BJ (cell line): ENCODE results near the gene SF3B2. TPM values are rescaled to one million over a fixed set of nuclear protein-coding genes. Genes with fewer than 3 reads are reported as not detected.
"Not testable (repeated sequence)": the region's sequence is repeated elsewhere in the genome, so short reads cannot be mapped to it uniquely, and the experiment has no call there.

ENCODE experiments used
- CTCF ChIA-PET: fragments of 350-600 bp; formaldehyde crosslinking; extraction: SDS; loops from one replicate; lab custom pipeline; 2021; ENCODE audit warnings: antibody characterized with exemption, inconsistent platforms; lab: Yijun Ruan, JAX
- POLR2A ChIA-PET: fragments of 300-600 bp; sonication (Branson Sonifier 250); formaldehyde crosslinking; extraction: SDS; loops from one replicate; lab custom pipeline; 2021; ENCODE audit warnings: antibody characterized with exemption; lab: Charles Lee
- DNase-seq: peaks from one replicate; pipeline ENCODE4 v3.0.0-alpha.2; 2011; ENCODE audit warnings: low read depth
- H3K27me3 ChIP-seq: 2 replicates; pipeline ENCODE4 v1.6.0; 2011; ENCODE audit warnings: low read length; ENCODE audit not compliant: control insufficient read depth, insufficient read depth
- H3K36me3 ChIP-seq: 2 replicates; pipeline ENCODE4 v1.5.1; 2011; ENCODE audit warnings: low read length; ENCODE audit not compliant: control insufficient read depth, insufficient read depth
- H3K4me3 ChIP-seq: 2 replicates; pipeline ENCODE4 v1.5.1; 2011; ENCODE audit warnings: low read depth, mild to moderate bottlenecking, control low read depth, low read length
- polyA plus RNA-seq: library from polyadenylated mRNA; depleted of rRNA; stranded (reverse); fragments of >200 nt; gene quantifications from 2 replicates; pipeline ENCODE4 v1.2.3, GENCODE V29; 2011
- TF ChIP-seq, protein P1 (sequence below): IDR thresholded peaks from 2 replicates; pipeline ENCODE4 v1.5.1; 2011; ENCODE audit warnings: low read depth, mild to moderate bottlenecking, control low read depth, inconsistent platforms, low read length, moderate library complexity; ENCODE audit not compliant: insufficient read depth

The SF3B2 gene
- polyA plus RNA-seq, 1 experiment: 82.7 TPM

DNA sequence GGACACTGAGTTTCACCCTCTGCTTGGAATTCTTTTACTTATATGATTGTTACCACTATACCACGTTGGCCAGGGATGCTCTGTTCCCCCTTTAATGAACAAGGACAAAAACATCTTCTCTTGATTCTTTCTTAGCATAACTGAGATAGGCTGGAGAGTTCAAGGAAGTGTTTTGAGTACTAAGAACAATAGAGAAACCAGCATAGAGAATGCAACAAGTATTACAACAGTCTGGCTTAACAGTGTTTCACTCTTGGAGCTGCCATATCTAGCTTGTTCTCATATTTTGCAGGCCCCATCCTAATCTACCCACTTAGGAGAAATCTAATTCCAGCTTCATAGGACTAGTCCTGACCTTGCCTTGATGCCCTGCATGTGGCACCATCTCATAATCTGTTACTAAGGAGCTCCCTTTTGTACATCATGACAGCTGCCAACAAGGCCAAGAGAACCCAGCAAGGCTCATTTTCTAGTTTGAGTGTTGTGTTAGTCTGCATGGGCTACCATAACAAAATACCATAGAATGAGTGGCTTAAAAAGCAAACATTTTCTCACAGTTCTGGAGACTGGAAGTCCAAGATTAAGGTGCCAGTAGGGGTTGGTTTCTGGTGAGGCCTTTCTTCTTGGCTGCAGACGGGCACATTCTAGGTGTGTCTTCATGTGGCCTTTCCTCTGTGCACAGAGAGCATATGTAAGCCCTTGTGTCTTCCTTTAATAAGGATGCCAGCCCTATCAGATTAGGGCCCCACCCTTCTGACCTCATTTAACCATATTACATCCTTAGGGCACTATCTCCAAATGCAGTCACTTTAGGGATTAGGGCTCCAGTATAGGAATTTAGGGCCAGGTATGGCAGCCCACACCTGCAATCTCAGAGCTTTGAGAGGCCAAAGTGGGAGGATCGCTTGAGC is 55.7 kb downstream of the SF3B2 start:
- POLR2A ChIA-PET: no interaction called here
- DNase-seq: no peak
- TF ChIP-seq, protein P1, sequence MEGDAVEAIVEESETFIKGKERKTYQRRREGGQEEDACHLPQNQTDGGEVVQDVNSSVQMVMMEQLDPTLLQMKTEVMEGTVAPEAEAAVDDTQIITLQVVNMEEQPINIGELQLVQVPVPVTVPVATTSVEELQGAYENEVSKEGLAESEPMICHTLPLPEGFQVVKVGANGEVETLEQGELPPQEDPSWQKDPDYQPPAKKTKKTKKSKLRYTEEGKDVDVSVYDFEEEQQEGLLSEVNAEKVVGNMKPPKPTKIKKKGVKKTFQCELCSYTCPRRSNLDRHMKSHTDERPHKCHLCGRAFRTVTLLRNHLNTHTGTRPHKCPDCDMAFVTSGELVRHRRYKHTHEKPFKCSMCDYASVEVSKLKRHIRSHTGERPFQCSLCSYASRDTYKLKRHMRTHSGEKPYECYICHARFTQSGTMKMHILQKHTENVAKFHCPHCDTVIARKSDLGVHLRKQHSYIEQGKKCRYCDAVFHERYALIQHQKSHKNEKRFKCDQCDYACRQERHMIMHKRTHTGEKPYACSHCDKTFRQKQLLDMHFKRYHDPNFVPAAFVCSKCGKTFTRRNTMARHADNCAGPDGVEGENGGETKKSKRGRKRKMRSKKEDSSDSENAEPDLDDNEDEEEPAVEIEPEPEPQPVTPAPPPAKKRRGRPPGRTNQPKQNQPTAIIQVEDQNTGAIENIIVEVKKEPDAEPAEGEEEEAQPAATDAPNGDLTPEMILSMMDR: no peak
- Histone ChIP-seq H3K4me3 (no peak overlapping the region), H3K36me3 (no peaks in the 10 kb centered on the region), H3K27me3 (no peaks in the 10 kb centered on the region)
- CTCF ChIA-PET: interaction anchor here (0.6 to 0.9 kb wide), 2 partner anchors 9 to 39 kb away, joined by 3 read pairs; no protein-coding TSS in a partner anchor

DNA sequence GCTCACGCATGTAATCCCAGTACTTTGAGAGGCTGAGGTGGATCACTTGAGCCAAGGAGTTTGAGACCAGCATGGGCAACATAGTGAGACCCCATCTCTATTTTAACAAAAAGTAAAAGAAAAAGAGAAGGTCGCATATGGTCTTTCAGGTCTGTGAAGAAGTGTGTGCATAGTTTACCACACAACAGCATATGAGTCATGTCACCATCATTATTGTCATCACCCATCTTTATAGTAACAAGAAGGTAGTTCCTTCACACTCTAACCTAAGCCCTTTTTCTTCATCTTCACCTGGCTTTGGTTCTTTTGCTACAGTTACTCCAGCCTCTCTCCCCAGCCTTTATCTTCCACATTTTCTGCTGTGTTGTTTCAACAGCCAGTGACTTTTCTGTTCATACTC is 57.1 kb downstream of the SF3B2 start:
- DNase-seq: no peak
- ChIA-PET POLR2A (no interaction called here), CTCF (no interaction called here)
- Histone ChIP-seq H3K4me3 (no peak overlapping the region), H3K27me3 (no peaks in the 10 kb centered on the region), H3K36me3 (no peaks in the 10 kb centered on the region)
- TF ChIP-seq, protein P1: no peak

DNA sequence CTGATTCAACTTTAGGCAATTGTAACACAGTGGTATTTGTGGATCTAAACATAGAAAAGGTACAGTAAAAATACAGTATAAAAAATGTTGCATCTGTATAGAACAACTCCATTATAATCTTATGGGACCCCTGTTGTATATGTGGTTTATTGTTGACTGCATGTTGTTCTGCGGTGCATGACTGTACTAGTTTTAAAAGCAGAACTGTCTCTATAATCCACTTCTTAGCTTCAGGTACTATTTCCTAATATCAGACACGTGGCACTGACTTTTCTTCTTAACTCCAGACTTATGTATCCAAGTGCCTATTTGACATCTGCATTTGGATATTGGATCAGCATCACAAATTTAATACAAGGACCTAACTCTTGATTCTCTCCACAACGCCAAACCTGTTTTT is 59.0 kb downstream of the SF3B2 start:
- POLR2A ChIA-PET: no interaction called here
- TF ChIP-seq, protein P1: no peak
- CTCF ChIA-PET: no interaction called here
- H3K4me3 ChIP-seq: no peak overlapping the region
- H3K27me3 ChIP-seq: no peaks in the 10 kb centered on the region
- H3K36me3 ChIP-seq: no peaks in the 10 kb centered on the region
- DNase-seq: no peak

DNA sequence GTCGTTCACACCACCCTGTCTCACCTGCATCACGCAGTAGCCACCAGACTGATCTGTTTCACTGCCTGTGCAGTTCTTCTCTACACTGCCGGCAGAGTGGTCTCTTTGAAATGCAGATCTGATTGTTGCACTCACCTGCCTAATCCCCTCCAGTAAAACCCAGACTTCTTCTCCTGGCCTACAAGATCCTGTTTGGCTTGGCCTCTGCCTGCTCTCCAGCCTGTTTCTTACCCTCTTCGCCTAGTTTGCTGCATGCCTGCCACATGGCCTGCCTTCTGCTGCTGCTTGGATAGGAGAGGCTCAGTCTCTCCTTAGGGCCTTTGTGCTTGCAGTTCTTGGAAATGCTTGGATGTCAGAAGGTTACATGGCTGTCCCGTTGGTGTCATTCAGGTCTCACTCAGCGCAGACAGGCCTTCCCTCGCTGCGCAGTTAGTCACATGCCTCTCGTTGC is 59.9 kb downstream of the SF3B2 start:
- Histone ChIP-seq H3K36me3 (no peaks in the 10 kb centered on the region), H3K27me3 (no peaks in the 10 kb centered on the region), H3K4me3 (no peak overlapping the region)
- ChIA-PET POLR2A (no interaction called here), CTCF (no interaction called here)
- no peak for DNase-seq
- TF ChIP-seq, protein P1: no peak

DNA sequence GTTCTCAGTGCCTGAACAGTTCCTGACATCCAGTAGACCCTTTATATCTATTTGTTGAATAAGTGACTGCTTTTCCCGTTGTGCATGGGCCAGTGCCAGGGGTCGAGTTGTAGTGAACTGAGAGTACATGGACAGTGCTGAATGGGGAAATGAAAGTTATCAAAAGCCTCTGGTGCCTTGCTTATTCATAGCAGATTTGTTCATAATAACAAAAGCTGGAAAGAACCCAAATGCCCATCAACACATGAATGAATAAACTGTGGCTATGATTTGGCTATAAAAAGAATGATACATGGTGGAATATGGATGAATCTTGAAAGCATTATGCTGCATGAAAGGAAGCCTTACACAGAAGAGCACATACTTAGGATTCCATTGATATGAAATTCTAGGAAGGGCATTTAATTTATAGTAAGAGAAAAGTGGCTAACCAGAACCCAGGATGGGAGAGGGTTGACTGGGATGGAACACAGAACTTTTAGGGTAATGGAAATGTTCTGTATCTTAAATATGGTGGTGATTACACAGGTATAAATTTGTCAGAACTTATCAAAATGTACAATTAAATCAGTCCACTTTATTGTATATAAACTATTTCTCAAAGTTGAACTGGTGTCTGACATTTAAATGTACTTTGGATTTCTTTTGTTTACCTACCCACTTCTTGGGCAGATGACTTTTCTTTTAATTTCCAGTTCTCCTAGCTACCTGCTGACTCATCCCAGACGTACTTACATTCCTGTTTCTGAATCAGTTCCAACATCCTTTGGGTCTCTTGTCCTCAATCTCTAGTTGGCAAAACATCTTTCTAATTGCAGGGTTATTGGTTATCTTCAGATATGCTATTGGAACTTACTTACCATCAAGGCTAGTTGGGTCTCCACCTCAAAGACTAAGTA is 60.7 kb downstream of the SF3B2 start:
- ChIA-PET POLR2A (no interaction called here), CTCF (interaction anchor here (1.3 kb wide), 1 partner anchor 9 kb away, joined by 3 read pairs; no protein-coding TSS in a partner anchor)
- Histone ChIP-seq H3K36me3 (no peaks in the 10 kb centered on the region), H3K4me3 (no peak overlapping the region), H3K27me3 (no peaks in the 10 kb centered on the region)
- peak; percentile 49 for DNase-seq
- TF ChIP-seq, protein P1: no peak

DNA sequence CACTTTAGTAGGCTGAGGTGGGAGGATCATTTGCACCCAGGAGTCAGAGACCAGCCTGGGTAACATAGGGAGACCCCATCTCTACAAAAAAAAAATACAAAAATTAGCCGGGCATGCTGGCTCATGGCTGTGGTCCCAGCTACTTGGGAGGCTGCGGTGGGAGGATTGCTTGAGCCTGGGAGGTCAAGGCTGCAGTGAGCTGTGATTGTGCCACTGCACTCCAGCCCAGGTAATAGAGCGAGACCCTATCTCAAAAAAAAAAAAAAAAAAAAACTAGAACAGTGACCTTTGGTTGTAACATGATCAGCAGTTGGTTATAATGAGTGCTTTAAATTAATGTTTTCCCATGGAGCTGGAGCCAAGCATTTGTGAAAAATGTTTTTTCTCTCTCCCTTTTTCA is 62.8 kb downstream of the SF3B2 start:
- CTCF ChIA-PET, H3K27me3 ChIP-seq, H3K4me3 ChIP-seq, H3K36me3 ChIP-seq, POLR2A ChIA-PET, DNase-seq: not testable (repeated sequence)
